HEK293 (cell line): ENCODE data around the gene DENND6B.
A peak's percentile ranks its signal among the peaks of the same experiment; 100 is the strongest.

Source experiments
- BCL11A ChIP-seq: fragments of 450-650 bp; formaldehyde crosslinking; IDR thresholded peaks from 2 replicates; pipeline ENCODE4 v1.5.1; 2016; ENCODE audit warnings: low read depth, missing biosample characterization, missing genetic modification characterization
- HIC1 ChIP-seq: fragments of 450-650 bp; formaldehyde crosslinking; IDR thresholded peaks from 2 replicates; pipeline ENCODE4 v1.5.1; 2016; ENCODE audit warnings: missing biosample characterization, missing genetic modification characterization
- HOXA7 ChIP-seq: sonication (generic); formaldehyde crosslinking; IDR thresholded peaks from 2 replicates; pipeline ENCODE4 v1.8.1; 2022; ENCODE audit warnings: missing genetic modification reagents, borderline replicate concordance
- KLF17 ChIP-seq: fragments of 450-650 bp; formaldehyde crosslinking; IDR thresholded peaks from 2 replicates; pipeline ENCODE4 v1.5.1; 2016; ENCODE audit warnings: missing biosample characterization, missing genetic modification characterization
- KLF7 ChIP-seq: fragments of 450-650 bp; formaldehyde crosslinking; IDR thresholded peaks from 2 replicates; pipeline ENCODE4 v1.5.1; 2016; ENCODE audit warnings: missing biosample characterization, missing genetic modification characterization, borderline replicate concordance
- KLF9 ChIP-seq: fragments of 450-650 bp; formaldehyde crosslinking; IDR thresholded peaks from 2 replicates; pipeline ENCODE4 v1.5.1; 2016; ENCODE audit warnings: missing biosample characterization, missing genetic modification characterization, low read depth
- MYNN ChIP-seq: fragments of 450-650 bp; formaldehyde crosslinking; IDR thresholded peaks from 2 replicates; pipeline ENCODE4 v1.5.1; 2016; ENCODE audit warnings: missing biosample characterization, missing genetic modification characterization, borderline replicate concordance
- MZF1 ChIP-seq: fragments of 450-650 bp; formaldehyde crosslinking; IDR thresholded peaks from 2 replicates; pipeline ENCODE4 v1.5.1; 2017; ENCODE audit warnings: missing biosample characterization, missing genetic modification characterization, borderline replicate concordance
- PBX3 ChIP-seq: sonication (generic); formaldehyde crosslinking; IDR thresholded peaks from 2 replicates; pipeline ENCODE4 v1.8.1; 2022; ENCODE audit warnings: mild to moderate bottlenecking, moderate library complexity, missing genetic modification reagents
- SP2 ChIP-seq: fragments of 450-650 bp; formaldehyde crosslinking; IDR thresholded peaks from 2 replicates; pipeline ENCODE4 v1.5.1; 2016; ENCODE audit warnings: missing biosample characterization, missing genetic modification characterization
- SP7 ChIP-seq: fragments of 450-650 bp; formaldehyde crosslinking; IDR thresholded peaks from 2 replicates; pipeline ENCODE4 v1.5.1; 2016; ENCODE audit warnings: missing biosample characterization, missing genetic modification characterization
- TCF7L2 ChIP-seq: IDR thresholded peaks from 2 replicates; pipeline ENCODE4 v1.6.1; 2011; ENCODE audit warnings: low read depth, mild to moderate bottlenecking, inconsistent platforms, low read length, moderate library complexity, borderline replicate concordance
- WT1 ChIP-seq: fragments of 450-650 bp; formaldehyde crosslinking; IDR thresholded peaks from 2 replicates; pipeline ENCODE4 v1.5.1; 2016; ENCODE audit warnings: missing biosample characterization, missing genetic modification characterization
- ZBTB11 ChIP-seq: fragments of 450-650 bp; formaldehyde crosslinking; conservative IDR thresholded peaks from 2 replicates; pipeline ENCODE4 v1.5.1; 2016; ENCODE audit warnings: low read depth, missing biosample characterization, missing genetic modification characterization
- ZBTB17 ChIP-seq: fragments of 450-650 bp; formaldehyde crosslinking; IDR thresholded peaks from 2 replicates; pipeline ENCODE4 v1.5.1; 2016; ENCODE audit warnings: missing biosample characterization, missing genetic modification characterization
- ZBTB48 ChIP-seq: fragments of 450-650 bp; formaldehyde crosslinking; IDR thresholded peaks from 2 replicates; pipeline ENCODE4 v1.5.1; 2016; ENCODE audit warnings: missing biosample characterization, missing genetic modification characterization
- ZFHX2 ChIP-seq: fragments of 450-650 bp; formaldehyde crosslinking; conservative IDR thresholded peaks from 2 replicates; pipeline ENCODE4 v1.5.1; 2016; ENCODE audit warnings: missing biosample characterization, missing genetic modification characterization
- ZNF155 ChIP-seq: fragments of 450-650 bp; formaldehyde crosslinking; IDR thresholded peaks from 2 replicates; pipeline ENCODE4 v1.5.1; 2016; ENCODE audit warnings: missing biosample characterization, missing genetic modification characterization
- ZNF24 ChIP-seq: fragments of 450-650 bp; formaldehyde crosslinking; IDR thresholded peaks from 2 replicates; pipeline ENCODE4 v1.5.1; 2016; ENCODE audit warnings: missing biosample characterization, missing genetic modification characterization
- ZNF341 ChIP-seq: fragments of 450-650 bp; formaldehyde crosslinking; IDR thresholded peaks from 2 replicates; pipeline ENCODE4; 2016; ENCODE audit warnings: low read depth, missing biosample characterization, missing genetic modification characterization
- ZNF514 ChIP-seq: fragments of 450-650 bp; formaldehyde crosslinking; IDR thresholded peaks from 2 replicates; pipeline ENCODE4 v1.5.1; 2016; ENCODE audit warnings: missing biosample characterization, missing genetic modification characterization
- ZNF518A ChIP-seq: fragments of 450-650 bp; formaldehyde crosslinking; conservative IDR thresholded peaks from 2 replicates; pipeline ENCODE4 v1.5.1; 2016; ENCODE audit warnings: low read depth, missing biosample characterization, missing genetic modification characterization
- ZNF580 ChIP-seq: fragments of 450-650 bp; formaldehyde crosslinking; IDR thresholded peaks from 2 replicates; pipeline ENCODE4 v1.5.1; 2016; ENCODE audit warnings: missing biosample characterization, missing genetic modification characterization
- ZNF623 ChIP-seq: fragments of 450-650 bp; formaldehyde crosslinking; IDR thresholded peaks from 2 replicates; pipeline ENCODE4 v1.5.1; 2016; ENCODE audit warnings: missing biosample characterization, missing genetic modification characterization
- ZNF76 ChIP-seq: fragments of 450-650 bp; formaldehyde crosslinking; IDR thresholded peaks from 2 replicates; pipeline ENCODE4; 2016; ENCODE audit warnings: low read depth, missing biosample characterization, missing genetic modification characterization, borderline replicate concordance
- ZNF785 ChIP-seq: fragments of 450-650 bp; formaldehyde crosslinking; IDR thresholded peaks from 2 replicates; pipeline ENCODE4 v1.5.1; 2016; ENCODE audit warnings: missing biosample characterization, missing genetic modification characterization

DENND6B gene

GRCh38 chr22:50305923-50306566, 20.8 kb downstream of the DENND6B start (continued):
- no peak; the same call in 1 of the 2 replicates for TF ChIP-seq ZNF518A (tag by site-specific recombination)
- peak; percentile 36; the same call in 1 of the 2 replicates for TF ChIP-seq BCL11A (tag by site-specific recombination)
- TF ChIP-seq ZNF76 (tag by site-specific recombination) = peak; percentile 44; the same call in 1 of the 2 replicates
- no peak for TF ChIP-seq KLF7
- no peak; the same call in none of the 2 replicates for TF ChIP-seq WT1
- no peak; the same call in 1 of the 2 replicates for TF ChIP-seq PBX3 (CRISPR knock-in tag)
- peak; percentile 53 for TF ChIP-seq ZNF341
- no peak for TF ChIP-seq HOXA7
- peak; percentile 80 for TF ChIP-seq SP7 (tag by site-specific recombination)
- peak; percentile 97 for TF ChIP-seq ZFHX2 (tag by site-specific recombination)
- TF ChIP-seq ZNF514 (tag by site-specific recombination) = no peak
- TF ChIP-seq ZBTB11 = peak; percentile 61
- TF ChIP-seq HIC1 (tag by site-specific recombination) = peak; percentile 66
- TF ChIP-seq TCF7L2 = no peak
- TF ChIP-seq MZF1 (tag by site-specific recombination) = peak; percentile 42; the same call in 1 of the 2 replicates
- TF ChIP-seq ZNF623 = no peak
- TF ChIP-seq KLF9 (tag by site-specific recombination) = peak; percentile 18; the same call in 1 of the 2 replicates
- peak; percentile 13; the same call in 1 of the 2 replicates for TF ChIP-seq KLF17
- peak; percentile 71 for TF ChIP-seq SP2 (tag by site-specific recombination)
- TF ChIP-seq MYNN (tag by site-specific recombination) = no peak
- TF ChIP-seq ZNF785 (tag by site-specific recombination) = no peak
- 0 out of 2 replicates have a peak, but pooled peaks have one; percentile 77 for TF ChIP-seq ZNF24 (tag by site-specific recombination)
- peak; percentile 55; the same call in 1 of the 2 replicates for TF ChIP-seq ZBTB17 (tag by site-specific recombination)
- TF ChIP-seq ZNF155 (tag by site-specific recombination) = no peak
- TF ChIP-seq ZNF580 (tag by site-specific recombination) = no peak
- TF ChIP-seq ZBTB48 (tag by site-specific recombination) = no peak
